ENCODE measurements around the gene P2RX5.

P2RX5 gene

DNA sequence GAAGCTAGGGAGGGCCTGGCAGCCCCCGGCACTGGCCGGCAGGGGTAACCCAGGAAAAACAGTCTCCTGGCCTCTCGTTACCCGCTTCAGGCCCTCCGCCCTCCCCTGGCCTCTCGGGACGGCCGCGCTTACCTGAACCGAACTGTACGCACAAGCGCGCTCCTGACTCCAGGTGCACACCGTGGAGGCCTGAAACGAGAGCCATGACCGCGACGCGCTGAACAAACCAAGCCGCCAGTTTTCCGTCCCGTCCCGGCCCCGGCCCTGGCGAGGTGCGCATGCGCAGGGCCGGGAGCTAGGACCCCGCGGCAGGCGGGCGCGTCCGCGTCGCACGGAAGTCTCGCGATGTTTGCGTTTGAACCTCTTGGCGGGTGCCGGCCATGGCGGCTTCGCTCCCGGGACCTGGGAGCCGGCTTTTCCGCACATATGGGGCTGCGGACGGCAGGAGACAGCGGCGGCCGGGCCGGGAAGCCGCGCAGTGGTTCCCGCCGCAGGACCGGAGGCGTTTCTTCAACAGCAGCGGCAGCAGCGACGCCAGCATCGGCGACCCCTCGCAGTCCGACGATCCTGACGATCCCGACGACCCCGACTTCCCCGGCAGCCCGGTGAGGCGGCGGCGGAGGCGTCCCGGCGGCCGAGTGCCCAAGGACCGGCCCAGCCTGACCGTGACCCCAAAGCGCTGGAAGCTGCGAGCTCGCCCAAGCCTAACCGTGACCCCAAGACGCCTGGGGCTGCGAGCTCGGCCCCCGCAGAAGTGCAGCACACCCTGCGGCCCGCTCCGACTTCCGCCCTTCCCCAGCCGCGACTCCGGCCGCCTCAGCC lies 27.8 kb upstream of the P2RX5 start, which contains the start of gene HASPIN (continued):
- TF ChIP-seq ZNF239 (tag by site-specific recombination; IDR thresholded peaks at IDR 0.05) (no peak), ZNF843 (tag by site-specific recombination; IDR thresholded peaks at IDR 0.05) (no peak; the same call in none of the 2 replicates), ZNF223 (tag by site-specific recombination; IDR thresholded peaks at IDR 0.05) (no peak), ZFP41 (tag by site-specific recombination; IDR thresholded peaks at IDR 0.05; ENCODE audit: borderline replicate concordance) (no peak), ZNF555 (tag by site-specific recombination; conservative IDR thresholded peaks at IDR 0.05) (no peak), ZNF654 (tag by site-specific recombination; IDR thresholded peaks at IDR 0.05; ENCODE audit: low read depth) (no peak), KLF16 (tag by site-specific recombination; IDR thresholded peaks at IDR 0.05) (peak; percentile 81), ZNF560 (tag by site-specific recombination; IDR thresholded peaks at IDR 0.05; ENCODE audit: borderline replicate concordance) (no peak), GLI2 (tag by site-specific recombination; IDR thresholded peaks at IDR 0.05; ENCODE audit: borderline replicate concordance, low read depth) (no peak), HOXC10 (CRISPR knock-in tag; IDR thresholded peaks at IDR 0.05) (no peak), ZNF777 (tag by site-specific recombination; IDR thresholded peaks at IDR 0.05; ENCODE audit: borderline replicate concordance) (no peak), ZFP69B (tag by site-specific recombination; IDR thresholded peaks at IDR 0.05) (peak; percentile 17), TRIM28 (IDR thresholded peaks at IDR 0.05; ENCODE audit: borderline replicate concordance, low read length) (peak; percentile 13; the same call in 1 of the 2 replicates), ZNF707 (tag by site-specific recombination; IDR thresholded peaks at IDR 0.05) (no peak), WT1 (tag by site-specific recombination; IDR thresholded peaks at IDR 0.05) (peak; percentile 41; the same call in 1 of the 2 replicates), PRDM1 (tag by site-specific recombination; IDR thresholded peaks at IDR 0.05) (no peak), ZNF23 (tag by site-specific recombination; IDR thresholded peaks at IDR 0.05; ENCODE audit: borderline replicate concordance) (no peak), SP7 (tag by site-specific recombination; IDR thresholded peaks at IDR 0.05) (peak; percentile 88), ZNF350 (tag by site-specific recombination; IDR thresholded peaks at IDR 0.05) (no peak), ZNF501 (tag by site-specific recombination; IDR thresholded peaks at IDR 0.05) (peak; percentile 51), HOXD13 (CRISPR knock-in tag; IDR thresholded peaks at IDR 0.05; ENCODE audit: borderline replicate concordance) (no peak; the same call in 1 of the 2 replicates), ZNF521 (tag by site-specific recombination; IDR thresholded peaks at IDR 0.05) (no peak), ZSCAN30 (tag by site-specific recombination; IDR thresholded peaks at IDR 0.05) (peak; percentile 61; the same call in 1 of the 2 replicates), ZNF16 (tag by site-specific recombination; IDR thresholded peaks at IDR 0.05; ENCODE audit: low read depth) (no peak), SCRT2 (tag by site-specific recombination; IDR thresholded peaks at IDR 0.05) (no peak), ZNF529 (tag by site-specific recombination; IDR thresholded peaks at IDR 0.05; ENCODE audit: insufficient replicate concordance) (no peak)
- TF ChIP-seq, protein P1, sequence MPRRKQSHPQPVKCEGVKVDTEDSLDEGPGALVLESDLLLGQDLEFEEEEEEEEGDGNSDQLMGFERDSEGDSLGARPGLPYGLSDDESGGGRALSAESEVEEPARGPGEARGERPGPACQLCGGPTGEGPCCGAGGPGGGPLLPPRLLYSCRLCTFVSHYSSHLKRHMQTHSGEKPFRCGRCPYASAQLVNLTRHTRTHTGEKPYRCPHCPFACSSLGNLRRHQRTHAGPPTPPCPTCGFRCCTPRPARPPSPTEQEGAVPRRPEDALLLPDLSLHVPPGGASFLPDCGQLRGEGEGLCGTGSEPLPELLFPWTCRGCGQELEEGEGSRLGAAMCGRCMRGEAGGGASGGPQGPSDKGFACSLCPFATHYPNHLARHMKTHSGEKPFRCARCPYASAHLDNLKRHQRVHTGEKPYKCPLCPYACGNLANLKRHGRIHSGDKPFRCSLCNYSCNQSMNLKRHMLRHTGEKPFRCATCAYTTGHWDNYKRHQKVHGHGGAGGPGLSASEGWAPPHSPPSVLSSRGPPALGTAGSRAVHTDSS (tag by site-specific recombination; IDR thresholded peaks at IDR 0.05) = no peak
- TF ChIP-seq, protein P2, sequence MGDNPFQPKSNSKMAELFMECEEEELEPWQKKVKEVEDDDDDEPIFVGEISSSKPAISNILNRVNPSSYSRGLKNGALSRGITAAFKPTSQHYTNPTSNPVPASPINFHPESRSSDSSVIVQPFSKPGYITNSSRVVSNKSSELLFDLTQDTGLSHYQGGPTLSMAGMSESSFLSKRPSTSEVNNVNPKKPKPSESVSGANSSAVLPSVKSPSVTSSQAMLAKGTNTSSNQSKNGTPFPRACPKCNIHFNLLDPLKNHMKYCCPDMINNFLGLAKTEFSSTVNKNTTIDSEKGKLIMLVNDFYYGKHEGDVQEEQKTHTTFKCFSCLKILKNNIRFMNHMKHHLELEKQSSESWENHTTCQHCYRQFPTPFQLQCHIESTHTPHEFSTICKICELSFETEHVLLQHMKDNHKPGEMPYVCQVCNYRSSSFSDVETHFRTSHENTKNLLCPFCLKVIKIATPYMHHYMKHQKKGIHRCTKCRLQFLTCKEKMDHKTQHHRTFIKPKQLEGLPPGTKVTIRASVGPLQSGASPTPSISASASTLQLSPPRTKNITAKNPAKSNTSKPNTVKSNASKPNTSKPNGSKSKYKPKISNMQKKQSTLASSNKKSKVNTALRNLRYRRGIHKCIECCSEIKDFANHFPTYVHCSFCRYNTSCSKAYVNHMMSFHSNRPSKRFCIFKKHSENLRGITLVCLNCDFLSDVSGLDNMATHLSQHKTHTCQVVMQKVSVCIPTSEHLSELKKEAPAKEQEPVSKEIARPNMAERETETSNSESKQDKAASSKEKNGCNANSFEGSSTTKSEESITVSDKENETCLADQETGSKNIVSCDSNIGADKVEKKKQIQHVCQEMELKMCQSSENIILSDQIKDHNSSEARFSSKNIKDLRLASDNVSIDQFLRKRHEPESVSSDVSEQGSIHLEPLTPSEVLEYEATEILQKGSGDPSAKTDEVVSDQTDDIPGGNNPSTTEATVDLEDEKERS (tag by site-specific recombination; IDR thresholded peaks at IDR 0.05) = no peak
- TF ChIP-seq, protein P3, sequence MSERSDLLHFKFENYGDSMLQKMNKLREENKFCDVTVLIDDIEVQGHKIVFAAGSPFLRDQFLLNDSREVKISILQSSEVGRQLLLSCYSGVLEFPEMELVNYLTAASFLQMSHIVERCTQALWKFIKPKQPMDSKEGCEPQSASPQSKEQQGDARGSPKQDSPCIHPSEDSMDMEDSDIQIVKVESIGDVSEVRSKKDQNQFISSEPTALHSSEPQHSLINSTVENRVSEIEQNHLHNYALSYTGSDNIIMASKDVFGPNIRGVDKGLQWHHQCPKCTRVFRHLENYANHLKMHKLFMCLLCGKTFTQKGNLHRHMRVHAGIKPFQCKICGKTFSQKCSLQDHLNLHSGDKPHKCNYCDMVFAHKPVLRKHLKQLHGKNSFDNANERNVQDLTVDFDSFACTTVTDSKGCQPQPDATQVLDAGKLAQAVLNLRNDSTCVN (tag by site-specific recombination; optimal IDR thresholded peaks at IDR 0.05) = peak; percentile 93
- TF ChIP-seq, protein P4, sequence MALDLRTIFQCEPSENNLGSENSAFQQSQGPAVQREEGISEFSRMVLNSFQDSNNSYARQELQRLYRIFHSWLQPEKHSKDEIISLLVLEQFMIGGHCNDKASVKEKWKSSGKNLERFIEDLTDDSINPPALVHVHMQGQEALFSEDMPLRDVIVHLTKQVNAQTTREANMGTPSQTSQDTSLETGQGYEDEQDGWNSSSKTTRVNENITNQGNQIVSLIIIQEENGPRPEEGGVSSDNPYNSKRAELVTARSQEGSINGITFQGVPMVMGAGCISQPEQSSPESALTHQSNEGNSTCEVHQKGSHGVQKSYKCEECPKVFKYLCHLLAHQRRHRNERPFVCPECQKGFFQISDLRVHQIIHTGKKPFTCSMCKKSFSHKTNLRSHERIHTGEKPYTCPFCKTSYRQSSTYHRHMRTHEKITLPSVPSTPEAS (tag by site-specific recombination; IDR thresholded peaks at IDR 0.05) = no peak; the same call in none of the 2 replicates
- TF ChIP-seq, protein P5, sequence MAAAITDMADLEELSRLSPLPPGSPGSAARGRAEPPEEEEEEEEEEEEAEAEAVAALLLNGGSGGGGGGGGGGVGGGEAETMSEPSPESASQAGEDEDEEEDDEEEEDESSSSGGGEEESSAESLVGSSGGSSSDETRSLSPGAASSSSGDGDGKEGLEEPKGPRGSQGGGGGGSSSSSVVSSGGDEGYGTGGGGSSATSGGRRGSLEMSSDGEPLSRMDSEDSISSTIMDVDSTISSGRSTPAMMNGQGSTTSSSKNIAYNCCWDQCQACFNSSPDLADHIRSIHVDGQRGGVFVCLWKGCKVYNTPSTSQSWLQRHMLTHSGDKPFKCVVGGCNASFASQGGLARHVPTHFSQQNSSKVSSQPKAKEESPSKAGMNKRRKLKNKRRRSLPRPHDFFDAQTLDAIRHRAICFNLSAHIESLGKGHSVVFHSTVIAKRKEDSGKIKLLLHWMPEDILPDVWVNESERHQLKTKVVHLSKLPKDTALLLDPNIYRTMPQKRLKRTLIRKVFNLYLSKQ (tag by site-specific recombination; IDR thresholded peaks at IDR 0.05; ENCODE audit: borderline replicate concordance) = no peak

Measured in HEK293 (cell line).